Measurements from ENCODE around the gene PIGL. TPM values are rescaled to one million over a fixed set of nuclear protein-coding genes. Genes with fewer than 3 reads are reported as not detected.

PIGL gene
- total RNA-seq, 1 experiment from 2014 or later, result 59.2 TPM

DNA sequence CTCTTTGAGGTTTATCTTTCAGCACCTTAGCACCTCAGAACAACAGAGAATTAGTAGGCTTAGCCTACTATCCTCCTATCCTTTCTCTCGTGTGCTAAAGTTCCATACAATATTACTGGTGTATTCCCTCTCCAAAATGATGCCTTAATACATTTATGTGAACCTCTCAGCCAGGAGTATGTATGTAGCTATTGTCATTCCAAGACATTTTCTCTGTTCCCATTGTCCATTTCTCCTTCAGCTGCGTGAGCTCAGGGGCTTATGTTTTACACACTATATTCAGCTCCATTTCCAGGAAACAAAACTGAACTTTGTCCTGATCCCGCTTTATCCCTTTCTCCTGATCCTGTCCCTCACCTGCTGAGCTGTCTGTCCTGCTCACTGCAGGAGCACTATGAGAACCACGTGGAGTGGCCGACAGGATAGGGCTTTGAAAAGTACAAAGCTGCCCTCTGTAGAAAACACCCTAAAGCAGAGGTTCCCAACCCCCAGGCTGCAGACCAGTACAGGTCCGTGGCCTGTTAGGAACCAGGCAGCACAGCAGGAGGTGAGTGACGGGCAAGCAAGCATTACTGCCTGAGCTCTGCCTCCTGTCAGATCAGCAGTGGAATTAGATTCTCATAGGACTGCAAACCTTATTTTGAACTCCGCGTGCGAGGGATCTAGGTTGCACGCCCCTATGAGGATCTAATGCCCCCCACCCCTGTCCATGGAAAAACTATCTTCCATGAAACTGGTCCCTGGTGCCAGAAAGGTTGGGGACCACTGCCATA lies 80.5 kb downstream of the PIGL start:
- H3F3A ChIP-seq (ENCODE audit: insufficient read depth, low read depth), result no peaks in the 10 kb centered on the region
- TF ChIP-seq EZH2 (IDR thresholded peaks at IDR 0.05; ENCODE audit: low read depth), result no peak
- TF ChIP-seq, protein P1, sequence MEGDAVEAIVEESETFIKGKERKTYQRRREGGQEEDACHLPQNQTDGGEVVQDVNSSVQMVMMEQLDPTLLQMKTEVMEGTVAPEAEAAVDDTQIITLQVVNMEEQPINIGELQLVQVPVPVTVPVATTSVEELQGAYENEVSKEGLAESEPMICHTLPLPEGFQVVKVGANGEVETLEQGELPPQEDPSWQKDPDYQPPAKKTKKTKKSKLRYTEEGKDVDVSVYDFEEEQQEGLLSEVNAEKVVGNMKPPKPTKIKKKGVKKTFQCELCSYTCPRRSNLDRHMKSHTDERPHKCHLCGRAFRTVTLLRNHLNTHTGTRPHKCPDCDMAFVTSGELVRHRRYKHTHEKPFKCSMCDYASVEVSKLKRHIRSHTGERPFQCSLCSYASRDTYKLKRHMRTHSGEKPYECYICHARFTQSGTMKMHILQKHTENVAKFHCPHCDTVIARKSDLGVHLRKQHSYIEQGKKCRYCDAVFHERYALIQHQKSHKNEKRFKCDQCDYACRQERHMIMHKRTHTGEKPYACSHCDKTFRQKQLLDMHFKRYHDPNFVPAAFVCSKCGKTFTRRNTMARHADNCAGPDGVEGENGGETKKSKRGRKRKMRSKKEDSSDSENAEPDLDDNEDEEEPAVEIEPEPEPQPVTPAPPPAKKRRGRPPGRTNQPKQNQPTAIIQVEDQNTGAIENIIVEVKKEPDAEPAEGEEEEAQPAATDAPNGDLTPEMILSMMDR (conservative IDR thresholded peaks at IDR 0.05), result no peak
- no peaks in the 10 kb centered on the region for H3K36me3 ChIP-seq (ENCODE audit: low read depth)
- BruUV-seq (replicated peaks), result no TSS peak
- peaks cover 12% of the 10 kb centered on the region for H3K4me1 ChIP-seq (replicated peaks; ENCODE audit: insufficient read depth)
- H3K27me3 ChIP-seq (ENCODE audit: insufficient read depth, low read depth), result no peaks in the 10 kb centered on the region
- H4K20me1 ChIP-seq (ENCODE audit: insufficient read depth), result no peaks in the 10 kb centered on the region
- ChIA-PET CTCF (no interaction called here), POLR2A (ENCODE audit: unreplicated experiment) (interaction anchor here (0.6 kb wide), 1 partner anchor 1301 kb away, joined by 10 read pairs; no protein-coding TSS in a partner anchor)
- no peaks in the 10 kb centered on the region for H3K9me3 ChIP-seq (ENCODE audit: insufficient read depth, low read depth)
- no peak overlapping the region for H2AFZ ChIP-seq
- no peaks in the 10 kb centered on the region for H3K79me2 ChIP-seq (ENCODE audit: low read depth)
- DNase-seq, result no peak
- intact Hi-C loops (cut with micrococcal nuclease; ENCODE audit: unreplicated experiment), result no loop called here
- H3K9me2 ChIP-seq (ENCODE audit: insufficient read depth), result no peaks in the 10 kb centered on the region
- H3K4me3 ChIP-seq, result no peak overlapping the region
- H3K4me2 ChIP-seq, result no peak overlapping the region
- no peak overlapping the region for H3K27ac ChIP-seq

DNA sequence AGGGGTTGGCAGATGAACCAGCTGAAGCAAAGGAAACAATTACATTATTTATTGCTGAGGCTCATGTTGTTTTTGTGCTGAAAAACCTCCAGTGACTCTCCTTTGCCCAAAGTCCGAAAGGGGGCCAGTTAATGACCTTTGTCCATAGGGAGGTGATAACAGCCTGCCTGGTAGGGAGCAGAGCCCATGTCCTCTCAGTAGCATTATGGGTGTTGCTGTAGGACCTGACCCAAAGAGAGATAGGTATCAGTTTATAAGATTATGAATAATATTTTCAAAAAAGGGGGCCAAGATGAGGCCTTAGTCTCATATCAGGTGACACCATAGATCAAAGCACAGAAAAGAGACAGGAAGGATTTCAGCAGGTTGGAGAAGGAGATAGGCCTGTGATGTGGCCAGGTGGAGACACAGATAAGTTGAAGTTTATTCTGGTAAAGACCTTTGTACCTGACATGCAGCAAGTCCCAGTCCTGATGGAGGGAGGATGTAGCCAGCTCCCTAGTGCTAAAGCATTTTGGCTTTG lies 81.2 kb downstream of the PIGL start:
- Histone ChIP-seq H3K4me1 (replicated peaks; ENCODE audit: insufficient read depth) (peaks cover 12% of the 10 kb centered on the region), H4K20me1 (ENCODE audit: insufficient read depth) (no peaks in the 10 kb centered on the region), H3F3A (ENCODE audit: insufficient read depth, low read depth) (no peaks in the 10 kb centered on the region), H3K4me3 (no peak overlapping the region), H3K9me3 (ENCODE audit: insufficient read depth, low read depth) (no peaks in the 10 kb centered on the region), H3K79me2 (ENCODE audit: low read depth) (no peaks in the 10 kb centered on the region), H2AFZ (no peak overlapping the region), H3K9me2 (ENCODE audit: insufficient read depth) (no peaks in the 10 kb centered on the region), H3K27me3 (ENCODE audit: insufficient read depth, low read depth) (no peaks in the 10 kb centered on the region), H3K27ac (no peak overlapping the region), H3K4me2 (no peak overlapping the region), H3K36me3 (ENCODE audit: low read depth) (no peaks in the 10 kb centered on the region)
- no TSS peak for BruUV-seq (replicated peaks)
- intact Hi-C loops (cut with micrococcal nuclease; ENCODE audit: unreplicated experiment), result no loop called here
- ChIA-PET CTCF (no interaction called here), POLR2A (ENCODE audit: unreplicated experiment) (interaction anchor here (0.6 kb wide), 1 partner anchor 769 kb away, joined by 5 read pairs; no protein-coding TSS in a partner anchor)
- DNase-seq, result no peak
- no peak for TF ChIP-seq EZH2 (IDR thresholded peaks at IDR 0.05; ENCODE audit: low read depth)
- TF ChIP-seq, protein P1 (conservative IDR thresholded peaks at IDR 0.05), result no peak

DNA sequence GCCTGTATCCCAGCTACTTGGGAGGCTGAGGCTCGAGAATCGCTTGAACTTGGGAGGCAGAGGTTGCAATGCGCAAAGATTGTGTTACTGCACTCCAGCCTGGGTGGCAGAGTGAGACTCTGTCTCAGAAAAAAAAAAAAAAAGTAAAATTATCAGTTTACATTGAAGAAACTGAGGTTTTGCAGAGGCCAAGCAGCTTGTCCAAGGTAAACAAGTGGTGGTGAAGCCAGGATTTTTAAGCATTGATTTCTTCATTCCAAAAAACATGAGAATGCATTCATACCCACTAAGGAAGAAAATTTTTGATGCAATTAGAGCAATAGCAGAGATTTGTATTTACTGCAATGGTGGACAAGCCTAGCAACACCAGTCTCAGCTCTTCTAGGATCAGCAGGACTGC lies 83.5 kb downstream of the PIGL start:
- Histone ChIP-seq H3K79me2 (ENCODE audit: low read depth) (no peaks in the 10 kb centered on the region), H2AFZ (no peak overlapping the region), H3K4me3 (no peak overlapping the region), H3K4me2 (no peak overlapping the region), H3F3A (ENCODE audit: insufficient read depth, low read depth) (no peaks in the 10 kb centered on the region), H4K20me1 (ENCODE audit: insufficient read depth) (no peaks in the 10 kb centered on the region), H3K9me3 (ENCODE audit: insufficient read depth, low read depth) (no peaks in the 10 kb centered on the region), H3K9me2 (ENCODE audit: insufficient read depth) (no peaks in the 10 kb centered on the region), H3K4me1 (replicated peaks; ENCODE audit: insufficient read depth) (peaks cover 10% of the 10 kb centered on the region), H3K27ac (no peak overlapping the region), H3K27me3 (ENCODE audit: insufficient read depth, low read depth) (no peaks in the 10 kb centered on the region), H3K36me3 (ENCODE audit: low read depth) (no peaks in the 10 kb centered on the region)
- intact Hi-C loops (cut with micrococcal nuclease; ENCODE audit: unreplicated experiment), result no loop called here
- CTCF ChIA-PET, result interaction anchor here (0.5 kb wide), 2 partner anchors 9 to 54 kb away, joined by 3 to 5 read pairs; no protein-coding TSS in a partner anchor
- TSS peak; percentile 20 for BruUV-seq (replicated peaks)
- POLR2A ChIA-PET (ENCODE audit: unreplicated experiment), result no interaction called here
- no peak for DNase-seq
- TF ChIP-seq, protein P1 (conservative IDR thresholded peaks at IDR 0.05), result no peak
- TF ChIP-seq EZH2 (IDR thresholded peaks at IDR 0.05; ENCODE audit: low read depth), result no peak

Data from PC-9 (cell line).